Measurements from ENCODE around the gene PLXDC2.

The PLXDC2 gene

GRCh38 chr10:20276127-20276979 is 460.1 kb downstream of the PLXDC2 start:
- in situ Hi-C loops (cut with MboI; ENCODE audit: low sequenced_read_pairs, unreplicated experiment), result no loop called here
- no peak for DNase-seq (ENCODE audit: low spot score)
- TF ChIP-seq CTCF (IDR thresholded peaks at IDR 0.05; ENCODE audit: borderline replicate concordance, control extremely low read depth, extremely low read depth, insufficient read depth, missing control alignments), result no peak

- no peak for DNase-seq (ENCODE audit: low spot score)
- in situ Hi-C loops (cut with MboI; ENCODE audit: low sequenced_read_pairs, unreplicated experiment), result no loop called here
- TF ChIP-seq CTCF (IDR thresholded peaks at IDR 0.05; ENCODE audit: borderline replicate concordance, control extremely low read depth, extremely low read depth, insufficient read depth, missing control alignments), result no peak
These were observed 461.6 kb downstream of the PLXDC2 start for GRCh38 chr10:20277820-20278219.

GRCh38 chr10:20281579-20281978 is 465.3 kb downstream of the PLXDC2 start:
- in situ Hi-C loops (cut with MboI; ENCODE audit: low sequenced_read_pairs, unreplicated experiment), result no loop called here
- no peak for TF ChIP-seq CTCF (IDR thresholded peaks at IDR 0.05; ENCODE audit: borderline replicate concordance, control extremely low read depth, extremely low read depth, insufficient read depth, missing control alignments)
- DNase-seq (ENCODE audit: low spot score), result no peak

- no peak for TF ChIP-seq CTCF (IDR thresholded peaks at IDR 0.05; ENCODE audit: borderline replicate concordance, control extremely low read depth, extremely low read depth, insufficient read depth, missing control alignments)
- no peak for DNase-seq (ENCODE audit: low spot score)
- in situ Hi-C loops (cut with MboI; ENCODE audit: low sequenced_read_pairs, unreplicated experiment), result no loop called here
These were observed 471.4 kb downstream of the PLXDC2 start for GRCh38 chr10:20287586-20287985.

- no peak for TF ChIP-seq CTCF (IDR thresholded peaks at IDR 0.05; ENCODE audit: borderline replicate concordance, control extremely low read depth, extremely low read depth, insufficient read depth, missing control alignments)
- no peak for DNase-seq (ENCODE audit: low spot score)
- in situ Hi-C loops (cut with MboI; ENCODE audit: low sequenced_read_pairs, unreplicated experiment), result no loop called here
These were observed 471.8 kb downstream of the PLXDC2 start for GRCh38 chr10:20288060-20288459.

GRCh38 chr10:20289070-20289828 is 473.0 kb downstream of the PLXDC2 start:
- no peak for TF ChIP-seq CTCF (IDR thresholded peaks at IDR 0.05; ENCODE audit: borderline replicate concordance, control extremely low read depth, extremely low read depth, insufficient read depth, missing control alignments)

More at GRCh38 chr10:20289070-20289828, 473.0 kb downstream of the PLXDC2 start:
- no peak for DNase-seq (ENCODE audit: low spot score)
- in situ Hi-C loops (cut with MboI; ENCODE audit: low sequenced_read_pairs, unreplicated experiment), result no loop called here
